ENCODE results near the gene RPS2. TPM values are rescaled to one million over a fixed set of nuclear protein-coding genes. Genes with fewer than 3 reads are reported as not detected.

RPS2 gene
- total RNA-seq, 1 experiment from 2014 or later = 3,874 TPM

- H3K23ac ChIP-seq (ENCODE audit: insufficient read length, low read depth, low read length) = no peak overlapping the region
- whole genome bisulfite sequencing (ENCODE audit: extremely low coverage, insufficient read length, low lambda C conversion rate) = no CpG with 5 or more reads among the region's 5 CpGs
- no peak overlapping the region for H2BK15ac ChIP-seq (ENCODE audit: low read depth, low read length)
- no peaks in the 10 kb centered on the region for H3K9me3 Mint-ChIP-seq
- no peaks in the 10 kb centered on the region for H3K9me3 ChIP-seq (ENCODE audit: control insufficient read depth, low read depth, low read length)
- peaks cover 24% of the 10 kb centered on the region for H3K23me2 ChIP-seq (ENCODE audit: insufficient read length, low read depth, low read length, poor library complexity, severe bottlenecking)
- no peak overlapping the region for H3T11ph ChIP-seq (ENCODE audit: low read length)
- H3K27ac Mint-ChIP-seq = no peak overlapping the region
- TF ChIP-seq CTCF (conservative IDR thresholded peaks at IDR 0.05) = no peak
- no peak overlapping the region for H2BK120ac ChIP-seq (ENCODE audit: low read depth, low read length, poor library complexity, severe bottlenecking)
- H2AK5ac ChIP-seq (ENCODE audit: insufficient read length, low read length) = no peak overlapping the region
- H3K27me3 Mint-ChIP-seq (ENCODE audit: low read depth) = peaks cover 40% of the 10 kb centered on the region
- no peak overlapping the region for H3K4me2 ChIP-seq (ENCODE audit: insufficient read depth, insufficient read length, low read length)
- no peaks in the 10 kb centered on the region for H3K4me1 ChIP-seq (ENCODE audit: insufficient read depth, low read length)
- H3K36me3 Mint-ChIP-seq (ENCODE audit: insufficient read depth in 1 of 3, low read depth in 3 of 3) = peaks cover 0 to 24% (median 20%) of the 10 kb centered on the region in 3 experiments
- H2AFZ ChIP-seq (ENCODE audit: low read length) = no peak overlapping the region
- H4K8ac ChIP-seq (replicated peaks; ENCODE audit: insufficient read length, low read depth, low read length) = no peak overlapping the region
- no peak overlapping the region for H4K5ac ChIP-seq (ENCODE audit: insufficient read length, low read depth, low read length)
- H3K14ac ChIP-seq (ENCODE audit: insufficient read depth, low read length) = no peak overlapping the region; the same call in 1 of the 2 replicates
- H2BK20ac ChIP-seq (ENCODE audit: low read depth, low read length, poor library complexity, severe bottlenecking) = no peak overlapping the region
- peak overlapping the region in 1 of 2 experiments; percentile 54; a peak in 1 of 5 replicates for H3K4me3 Mint-ChIP-seq
- H3K18ac ChIP-seq (ENCODE audit: insufficient read length, low read depth, low read length) = no peak overlapping the region
- DNase-seq = no peak
- H3K4ac ChIP-seq (ENCODE audit: low read depth, low read length) = no peak overlapping the region
- peaks cover 22% of the 10 kb centered on the region for H3K27me3 ChIP-seq (ENCODE audit: insufficient read depth, low read length)
- H4K91ac ChIP-seq (ENCODE audit: insufficient read length, low read depth, low read length) = no peak overlapping the region
- H4K20me1 ChIP-seq (ENCODE audit: control insufficient read depth, insufficient read depth, insufficient read length) = peaks cover 2% of the 10 kb centered on the region
- H2BK5ac ChIP-seq (ENCODE audit: insufficient read length, low read length) = no peak overlapping the region
- H3K56ac ChIP-seq (ENCODE audit: insufficient read length, low read depth, low read length) = no peak overlapping the region
- no peaks in the 10 kb centered on the region for H3K79me1 ChIP-seq (ENCODE audit: insufficient read depth, low read depth, low read length, poor library complexity, severe bottlenecking)
- no peak overlapping the region for H2BK12ac ChIP-seq (ENCODE audit: insufficient read length, low read depth, low read length)
- peaks cover 19 to 26% of the 10 kb centered on the region in 2 experiments for H3K4me1 Mint-ChIP-seq
- no peak overlapping the region for H3K27ac ChIP-seq (ENCODE audit: insufficient read length, low read depth, low read length)
- no peak overlapping the region for H3K9ac ChIP-seq (ENCODE audit: extremely low read depth, insufficient read length, low read length)
- H3K79me2 ChIP-seq (ENCODE audit: insufficient read depth, low read length) = no peaks in the 10 kb centered on the region; the same call in 1 of the 2 replicates
Measured at GRCh38 chr16:1982013-1982433, 17.4 kb upstream of the RPS2 start.

Data from H9 (cell line).